MG63 (cell line): ENCODE measurements around the gene KRT20. TPM values are rescaled to one million over a fixed set of nuclear protein-coding genes. Genes with fewer than 3 reads are reported as not detected.

Source experiments
- DNase-seq: peaks from one replicate; pipeline ENCODE4 v3.0.0-alpha.2; 2020
- H3K27me3 ChIP-seq: fragments of 250-450 bp; sonication (Bioruptor Pico); 2 replicates; pipeline ENCODE4 v1.5.1; 2020; ENCODE audit warnings: mild to moderate bottlenecking, moderate library complexity
- H3K36me3 ChIP-seq: fragments of 250-450 bp; sonication (Bioruptor Pico); 2 replicates; pipeline ENCODE4 v1.5.1; 2020; ENCODE audit warnings: mild to moderate bottlenecking, moderate library complexity
- H3K4me3 ChIP-seq: fragments of 250-450 bp; sonication (Bioruptor Pico); 2 replicates; pipeline ENCODE4 v1.5.1; 2020; ENCODE audit warnings: mild to moderate bottlenecking, moderate library complexity
- H3K9me3 ChIP-seq: fragments of 250-450 bp; sonication (Bioruptor Pico); 2 replicates; pipeline ENCODE4 v1.5.1; 2020; ENCODE audit warnings: mild to moderate bottlenecking, moderate library complexity
- total RNA-seq: library from RNA; depleted of rRNA; stranded (reverse); fragments of >200 nt; shearing (Covaris generic); gene quantifications from 2 replicates; pipeline ENCODE4 v1.2.3, GENCODE V29; 2014; ENCODE audit warnings: low replicate concordance

KRT20 gene
- total RNA-seq, 1 experiment from 2014 or later: not detected

DNA sequence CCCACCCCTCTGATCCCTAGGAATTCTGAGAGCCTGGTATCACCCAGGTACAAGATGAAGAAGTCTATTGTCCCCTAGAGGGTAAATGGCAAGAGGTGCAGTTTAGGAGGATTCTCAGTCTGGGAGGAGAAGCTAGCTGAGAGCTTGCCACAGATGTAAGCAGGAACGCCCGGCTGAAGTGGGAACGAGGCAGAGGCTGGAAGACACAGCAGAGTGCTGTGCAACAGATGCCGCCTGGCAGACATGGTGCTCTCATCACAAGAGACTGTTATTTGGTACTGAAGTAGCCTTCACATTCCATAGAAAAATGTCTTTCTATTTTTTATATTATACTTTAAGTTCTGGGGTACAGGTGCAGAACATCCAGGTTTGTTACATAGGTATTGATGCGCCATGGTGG is 20.3 kb upstream of the KRT20 start:
- DNase-seq: no peak
- H3K36me3 ChIP-seq: no peaks in the 10 kb centered on the region
- no peaks in the 10 kb centered on the region for H3K27me3 ChIP-seq
- no peak overlapping the region for H3K4me3 ChIP-seq
- H3K9me3 ChIP-seq: no peaks in the 10 kb centered on the region

DNA sequence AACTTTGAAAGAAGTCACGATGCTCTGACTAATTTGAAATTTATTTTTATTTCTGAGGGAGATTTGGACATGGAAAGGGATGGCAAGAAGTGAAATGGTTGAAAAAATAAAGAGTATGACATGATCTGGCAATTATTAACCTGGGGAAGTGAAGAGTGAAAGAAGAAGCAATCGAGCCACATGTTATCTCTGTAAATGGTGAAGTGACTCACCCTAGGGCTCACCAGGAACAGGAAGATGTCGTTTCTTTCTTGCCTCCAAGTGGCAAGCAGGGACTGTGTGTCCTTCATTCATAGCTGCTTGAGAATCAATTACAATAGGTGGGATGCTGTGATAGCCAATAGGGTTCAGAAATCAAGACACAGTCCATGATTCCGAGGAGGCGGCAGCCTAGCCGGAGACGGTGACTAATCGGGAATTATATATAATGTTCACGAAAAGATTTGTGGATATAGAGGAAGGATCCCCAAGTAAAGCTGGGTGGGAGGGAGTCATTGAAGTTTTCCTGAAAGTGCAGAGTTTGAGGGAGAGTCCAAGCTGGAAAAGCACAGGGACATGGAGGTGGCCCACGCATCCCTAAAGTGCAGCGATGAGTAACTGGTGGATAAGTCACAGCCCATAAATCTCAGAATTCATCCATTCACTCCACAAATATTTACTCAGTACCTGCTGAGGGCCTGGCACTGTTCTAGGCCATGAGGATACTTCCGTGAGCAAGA is 18.2 kb upstream of the KRT20 start:
- H3K27me3 ChIP-seq: no peaks in the 10 kb centered on the region
- H3K36me3 ChIP-seq: no peaks in the 10 kb centered on the region
- H3K9me3 ChIP-seq: no peaks in the 10 kb centered on the region
- H3K4me3 ChIP-seq: no peak overlapping the region
- DNase-seq: peak; percentile 80

DNA sequence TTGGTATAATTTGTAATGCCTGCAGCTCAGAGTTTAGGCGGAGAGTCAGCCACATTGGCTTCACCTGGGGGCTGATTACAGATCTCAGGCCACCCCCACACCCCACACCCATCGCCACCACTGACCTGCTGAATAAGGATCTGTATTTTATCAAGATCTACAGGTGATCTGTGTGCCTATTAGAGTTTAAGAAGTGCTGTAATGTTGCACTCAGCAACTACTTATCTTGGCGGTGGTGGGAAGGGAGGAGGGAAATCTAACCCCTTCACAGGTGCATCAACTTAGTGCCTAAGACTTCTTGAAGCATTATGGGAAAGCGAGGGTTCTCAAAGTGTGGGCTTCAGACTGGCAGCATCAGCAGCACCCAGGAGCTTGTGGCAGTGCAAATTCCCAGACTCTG is 17.5 kb upstream of the KRT20 start:
- no peak overlapping the region for H3K4me3 ChIP-seq
- H3K27me3 ChIP-seq: no peaks in the 10 kb centered on the region
- no peaks in the 10 kb centered on the region for H3K36me3 ChIP-seq
- no peak for DNase-seq
- no peaks in the 10 kb centered on the region for H3K9me3 ChIP-seq

GRCh38 chr17:40901981-40902474 is 17.0 kb upstream of the KRT20 start:
- Histone ChIP-seq H3K27me3 (no peaks in the 10 kb centered on the region), H3K9me3 (no peaks in the 10 kb centered on the region), H3K36me3 (no peaks in the 10 kb centered on the region), H3K4me3 (no peak overlapping the region)
- peak; percentile 41 for DNase-seq

- no peak overlapping the region for H3K4me3 ChIP-seq
- no peak for DNase-seq
- no peaks in the 10 kb centered on the region for H3K36me3 ChIP-seq
- H3K9me3 ChIP-seq: no peaks in the 10 kb centered on the region
- no peaks in the 10 kb centered on the region for H3K27me3 ChIP-seq
These were observed 15.8 kb upstream of the KRT20 start for GRCh38 chr17:40900809-40901356.

DNA sequence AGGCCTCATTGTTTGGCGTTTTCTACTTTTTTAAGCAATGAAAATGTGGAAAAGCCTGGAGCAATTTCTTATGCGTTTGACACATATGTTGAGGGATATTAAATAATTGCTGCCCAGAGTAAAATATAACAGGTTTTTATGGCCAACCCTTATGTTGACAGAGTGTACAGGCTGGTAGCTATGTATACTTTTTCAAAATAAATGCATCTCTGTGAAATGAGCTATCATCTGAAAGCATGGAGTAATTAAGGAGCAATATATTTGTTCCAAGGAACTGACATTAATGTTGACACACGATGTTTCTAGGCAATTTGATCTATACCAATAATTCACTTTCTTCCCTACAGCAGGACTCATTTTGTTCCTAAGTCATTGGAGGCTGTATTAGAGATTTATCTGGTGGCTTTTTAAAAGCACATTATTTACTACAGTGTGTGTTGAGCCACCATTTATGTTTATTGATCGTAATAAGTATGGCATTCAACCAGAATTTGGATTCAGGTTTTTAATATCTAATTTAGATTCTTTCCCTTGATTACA is 11.9 kb upstream of the KRT20 start:
- Histone ChIP-seq H3K4me3 (no peak overlapping the region), H3K9me3 (no peaks in the 10 kb centered on the region), H3K27me3 (no peaks in the 10 kb centered on the region), H3K36me3 (no peaks in the 10 kb centered on the region)
- DNase-seq: no peak

GRCh38 chr17:40895106-40895730 is 10.2 kb upstream of the KRT20 start:
- no peak for DNase-seq
- no peaks in the 10 kb centered on the region for H3K36me3 ChIP-seq
- H3K27me3 ChIP-seq: no peaks in the 10 kb centered on the region
- no peak overlapping the region for H3K4me3 ChIP-seq
- H3K9me3 ChIP-seq: no peaks in the 10 kb centered on the region

DNA sequence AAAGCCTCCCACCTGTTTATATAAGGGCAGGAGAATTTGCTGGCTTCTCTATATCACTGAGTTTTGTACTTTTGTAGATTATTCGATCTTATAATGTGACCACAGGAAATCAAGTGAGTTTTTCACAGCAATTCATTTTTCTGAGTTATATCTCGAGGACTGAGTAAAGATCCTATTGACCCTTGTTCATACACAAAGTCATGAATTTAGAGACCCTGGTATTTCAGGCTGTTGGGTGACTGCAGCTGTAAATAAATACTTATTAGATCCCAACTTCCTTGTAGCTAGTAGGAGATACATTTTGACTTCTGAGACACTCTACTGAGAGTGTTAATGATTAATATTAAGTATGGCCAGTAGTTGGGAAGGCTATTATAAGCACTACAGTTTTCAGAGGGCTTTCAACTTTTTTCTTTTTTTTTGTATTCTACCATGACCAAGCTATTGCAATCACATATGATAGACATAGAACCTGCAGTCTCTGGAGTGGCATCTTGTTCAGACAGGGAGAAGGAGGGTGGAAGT is 3.2 kb upstream of the KRT20 start:
- H3K36me3 ChIP-seq: no peaks in the 10 kb centered on the region
- no peaks in the 10 kb centered on the region for H3K27me3 ChIP-seq
- no peak for DNase-seq
- no peak overlapping the region for H3K4me3 ChIP-seq
- no peaks in the 10 kb centered on the region for H3K9me3 ChIP-seq

- Histone ChIP-seq H3K36me3 (no peaks in the 10 kb centered on the region), H3K9me3 (no peaks in the 10 kb centered on the region), H3K4me3 (no peak overlapping the region), H3K27me3 (no peaks in the 10 kb centered on the region)
- DNase-seq: peak; percentile 42
These were observed 1.0 kb upstream of the KRT20 start for GRCh38 chr17:40886090-40886489.

- DNase-seq: no peak
- H3K4me3 ChIP-seq: no peak overlapping the region
- H3K27me3 ChIP-seq: no peaks in the 10 kb centered on the region
- H3K9me3 ChIP-seq: no peaks in the 10 kb centered on the region
- H3K36me3 ChIP-seq: no peaks in the 10 kb centered on the region
These were observed 1.3 kb downstream of the KRT20 start for GRCh38 chr17:40883626-40884334.

DNA sequence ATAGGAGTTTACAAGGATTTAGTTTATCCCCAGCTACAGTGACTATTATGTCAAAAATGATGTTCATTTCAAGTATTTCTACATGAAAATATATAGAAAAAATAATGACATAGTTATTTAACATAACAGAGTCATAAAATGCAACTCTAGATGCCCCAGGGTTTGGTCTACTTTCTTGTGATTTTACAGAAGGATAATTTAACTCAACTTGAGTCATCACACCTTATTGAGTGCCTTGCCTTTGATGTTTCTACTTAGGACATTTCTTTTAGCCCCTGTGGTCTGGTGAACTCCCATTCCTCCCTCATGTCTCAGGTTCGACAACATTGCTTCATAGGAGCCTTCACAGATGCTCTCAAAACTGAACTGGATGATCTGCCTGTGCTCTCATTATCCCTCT is 2.0 kb downstream of the KRT20 start:
- DNase-seq: no peak
- no peaks in the 10 kb centered on the region for H3K9me3 ChIP-seq
- H3K4me3 ChIP-seq: no peak overlapping the region
- no peaks in the 10 kb centered on the region for H3K27me3 ChIP-seq
- no peaks in the 10 kb centered on the region for H3K36me3 ChIP-seq

GRCh38 chr17:40879026-40879425 is 6.0 kb downstream of the KRT20 start:
- H3K4me3 ChIP-seq: no peak overlapping the region
- no peaks in the 10 kb centered on the region for H3K27me3 ChIP-seq
- H3K36me3 ChIP-seq: no peaks in the 10 kb centered on the region
- DNase-seq: no peak
- H3K9me3 ChIP-seq: no peaks in the 10 kb centered on the region

DNA sequence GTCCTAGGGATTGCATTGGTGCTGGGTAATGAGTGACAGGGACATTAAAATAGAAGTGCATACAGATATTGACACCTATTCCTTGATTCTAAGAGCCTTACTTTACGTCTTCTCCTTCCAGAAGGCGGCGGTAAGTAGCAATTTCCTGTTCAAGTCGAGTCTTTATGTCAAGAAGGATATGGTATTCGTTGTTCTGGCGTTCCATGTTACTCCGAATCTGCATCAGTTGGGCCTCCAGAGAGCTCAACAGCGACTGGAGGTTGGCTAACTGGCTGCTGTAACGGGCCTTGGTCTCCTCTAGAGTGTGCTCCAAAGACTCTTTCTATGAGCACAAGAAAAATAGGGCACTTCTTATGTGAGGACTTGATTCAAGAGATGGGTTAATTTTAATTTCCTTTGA is 7.0 kb downstream of the KRT20 start:
- no peak for DNase-seq
- Histone ChIP-seq H3K27me3 (no peaks in the 10 kb centered on the region), H3K4me3 (no peak overlapping the region), H3K9me3 (no peaks in the 10 kb centered on the region; the same call in 1 of the 2 replicates), H3K36me3 (no peaks in the 10 kb centered on the region)

DNA sequence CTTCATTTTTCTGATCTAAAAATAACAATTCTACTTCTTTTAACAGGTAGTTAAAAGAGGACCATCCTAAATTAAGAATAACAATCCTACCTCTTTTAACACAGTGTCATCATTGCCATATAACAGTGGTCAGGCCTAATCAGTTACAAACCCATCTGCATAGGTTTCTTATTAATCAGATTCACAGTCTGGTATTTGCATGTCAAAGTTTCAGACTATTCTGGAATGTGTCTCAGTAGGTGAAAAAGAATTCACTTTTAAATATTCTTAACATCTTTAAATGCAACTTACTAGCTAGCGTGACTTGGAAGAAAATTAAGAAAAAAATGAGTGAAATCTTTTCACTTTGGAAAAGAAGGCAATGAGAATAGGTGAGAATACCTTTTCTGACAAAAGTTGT is 11.2 kb downstream of the KRT20 start:
- no peaks in the 10 kb centered on the region; the same call in 1 of the 2 replicates for H3K9me3 ChIP-seq
- no peaks in the 10 kb centered on the region for H3K27me3 ChIP-seq
- no peak overlapping the region for H3K4me3 ChIP-seq
- DNase-seq: no peak
- no peaks in the 10 kb centered on the region for H3K36me3 ChIP-seq

DNA sequence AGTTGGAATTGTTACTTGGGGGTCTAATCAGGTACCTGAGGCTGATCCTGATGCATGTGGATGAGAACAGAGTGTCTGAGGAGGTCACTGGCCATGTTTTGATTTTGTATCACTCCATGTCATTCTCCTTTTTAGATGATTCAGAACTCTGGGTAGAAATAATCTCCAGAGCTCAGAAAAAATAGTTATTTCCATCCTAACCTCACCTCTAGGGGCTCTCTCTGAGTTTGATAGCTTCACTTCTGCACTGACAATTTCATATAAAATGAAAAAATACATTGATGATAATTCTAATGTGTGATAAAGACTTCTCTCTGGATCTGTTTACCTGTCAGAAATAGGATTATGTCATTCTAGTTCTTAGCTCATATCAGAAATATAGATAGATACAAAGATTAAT is 11.8 kb downstream of the KRT20 start:
- H3K9me3 ChIP-seq: no peaks in the 10 kb centered on the region; the same call in 1 of the 2 replicates
- no peaks in the 10 kb centered on the region for H3K36me3 ChIP-seq
- no peak overlapping the region for H3K4me3 ChIP-seq
- no peaks in the 10 kb centered on the region for H3K27me3 ChIP-seq
- no peak for DNase-seq

DNA sequence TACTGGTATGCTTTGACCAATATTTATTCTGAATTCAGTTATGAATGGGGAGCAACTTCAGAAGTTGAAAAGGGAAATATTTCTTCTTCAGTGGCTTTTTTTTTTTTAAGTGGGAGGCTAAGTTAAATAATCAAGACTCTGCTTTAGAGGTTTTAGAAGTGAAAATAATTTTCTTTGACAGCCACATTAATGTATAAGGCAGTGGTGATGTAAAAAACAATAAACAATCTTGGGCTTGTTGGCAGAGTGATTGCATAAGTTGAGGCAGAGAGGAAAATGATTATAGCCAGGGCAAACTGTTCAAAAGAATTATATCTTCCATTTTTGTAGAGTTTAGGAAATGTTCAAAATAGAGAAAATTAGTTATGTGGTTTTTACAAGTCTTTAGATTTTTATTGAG is 12.6 kb downstream of the KRT20 start:
- Histone ChIP-seq H3K4me3 (no peak overlapping the region), H3K36me3 (no peaks in the 10 kb centered on the region), H3K27me3 (no peaks in the 10 kb centered on the region), H3K9me3 (no peaks in the 10 kb centered on the region; the same call in 1 of the 2 replicates)
- no peak for DNase-seq

GRCh38 chr17:40871316-40871715 is 13.7 kb downstream of the KRT20 start:
- Histone ChIP-seq H3K4me3 (no peak overlapping the region), H3K36me3 (no peaks in the 10 kb centered on the region), H3K27me3 (no peaks in the 10 kb centered on the region), H3K9me3 (no peaks in the 10 kb centered on the region; the same call in 1 of the 2 replicates)
- no peak for DNase-seq
